HL-60 (cell line): ENCODE data around the gene GCNA.

Experiments
- DNase-seq, 2 experiments: peaks; one replicate each; pipeline ENCODE4 v3.0.0-alpha.2; 2010 to 2020; ENCODE audit warnings: low read depth in 1 of 2, low spot score in 1 of 2
- H3K27ac ChIP-seq: fragments of 250-450 bp; sonication (Bioruptor Pico); replicated peaks from 2 replicates; pipeline ENCODE4 v1.5.1; 2020; ENCODE audit warnings: mild to moderate bottlenecking, moderate library complexity
- H3K27me3 ChIP-seq: fragments of 250-450 bp; sonication (Bioruptor Pico); 2 replicates; pipeline ENCODE4 v1.5.1; 2021; ENCODE audit warnings: mild to moderate bottlenecking, moderate library complexity; ENCODE audit not compliant: insufficient read depth, poor library complexity, severe bottlenecking
- H3K4me3 ChIP-seq: replicated peaks from 2 replicates; pipeline ENCODE4 v1.5.1; 2011; ENCODE audit warnings: mild to moderate bottlenecking, control low read depth, low read length; ENCODE audit not compliant: insufficient read depth
- GABPA ChIP-seq: IDR thresholded peaks from 2 replicates; pipeline ENCODE4 v1.6.1; 2012; ENCODE audit warnings: low read depth
- POLR2AphosphoS5 ChIP-seq: IDR thresholded peaks from 2 replicates; pipeline ENCODE4 v1.6.1; 2012; ENCODE audit warnings: low read depth
- SPI1 ChIP-seq: IDR thresholded peaks from 2 replicates; pipeline ENCODE4 v1.6.1; 2012; ENCODE audit warnings: low read depth, mild to moderate bottlenecking, borderline replicate concordance
- long read RNA-seq: library from polyadenylated mRNA; unstranded; transcript quantifications from one replicate; pipeline ENCODE4 v2.0.0, GENCODE V29; 2020
- TF ChIP-seq, protein P1 (sequence below): IDR thresholded peaks from one replicate; pipeline ENCODE4 v1.5.1; 2011; ENCODE audit warnings: low read length, control low read depth, inconsistent platforms; ENCODE audit not compliant: insufficient read depth
- TF ChIP-seq, protein P2 (sequence below): IDR thresholded peaks from 2 replicates; pipeline ENCODE4 v1.6.1; 2012; ENCODE audit warnings: low read depth; ENCODE audit not compliant: insufficient replicate concordance

Gene GCNA, protein sequence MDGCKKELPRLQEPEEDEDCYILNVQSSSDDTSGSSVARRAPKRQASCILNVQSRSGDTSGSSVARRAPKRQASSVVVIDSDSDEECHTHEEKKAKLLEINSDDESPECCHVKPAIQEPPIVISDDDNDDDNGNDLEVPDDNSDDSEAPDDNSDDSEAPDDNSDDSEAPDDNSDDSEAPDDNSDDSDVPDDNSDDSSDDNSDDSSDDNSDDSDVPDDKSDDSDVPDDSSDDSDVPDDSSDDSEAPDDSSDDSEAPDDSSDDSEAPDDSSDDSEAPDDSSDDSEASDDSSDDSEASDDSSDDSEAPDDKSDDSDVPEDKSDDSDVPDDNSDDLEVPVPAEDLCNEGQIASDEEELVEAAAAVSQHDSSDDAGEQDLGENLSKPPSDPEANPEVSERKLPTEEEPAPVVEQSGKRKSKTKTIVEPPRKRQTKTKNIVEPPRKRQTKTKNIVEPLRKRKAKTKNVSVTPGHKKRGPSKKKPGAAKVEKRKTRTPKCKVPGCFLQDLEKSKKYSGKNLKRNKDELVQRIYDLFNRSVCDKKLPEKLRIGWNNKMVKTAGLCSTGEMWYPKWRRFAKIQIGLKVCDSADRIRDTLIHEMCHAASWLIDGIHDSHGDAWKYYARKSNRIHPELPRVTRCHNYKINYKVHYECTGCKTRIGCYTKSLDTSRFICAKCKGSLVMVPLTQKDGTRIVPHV
- long read RNA-seq, partial matches to known transcripts = 0 of 1 reads
- long read RNA-seq, other reads (novel, unspliced or antisense) = 1 of 1 reads

DNA sequence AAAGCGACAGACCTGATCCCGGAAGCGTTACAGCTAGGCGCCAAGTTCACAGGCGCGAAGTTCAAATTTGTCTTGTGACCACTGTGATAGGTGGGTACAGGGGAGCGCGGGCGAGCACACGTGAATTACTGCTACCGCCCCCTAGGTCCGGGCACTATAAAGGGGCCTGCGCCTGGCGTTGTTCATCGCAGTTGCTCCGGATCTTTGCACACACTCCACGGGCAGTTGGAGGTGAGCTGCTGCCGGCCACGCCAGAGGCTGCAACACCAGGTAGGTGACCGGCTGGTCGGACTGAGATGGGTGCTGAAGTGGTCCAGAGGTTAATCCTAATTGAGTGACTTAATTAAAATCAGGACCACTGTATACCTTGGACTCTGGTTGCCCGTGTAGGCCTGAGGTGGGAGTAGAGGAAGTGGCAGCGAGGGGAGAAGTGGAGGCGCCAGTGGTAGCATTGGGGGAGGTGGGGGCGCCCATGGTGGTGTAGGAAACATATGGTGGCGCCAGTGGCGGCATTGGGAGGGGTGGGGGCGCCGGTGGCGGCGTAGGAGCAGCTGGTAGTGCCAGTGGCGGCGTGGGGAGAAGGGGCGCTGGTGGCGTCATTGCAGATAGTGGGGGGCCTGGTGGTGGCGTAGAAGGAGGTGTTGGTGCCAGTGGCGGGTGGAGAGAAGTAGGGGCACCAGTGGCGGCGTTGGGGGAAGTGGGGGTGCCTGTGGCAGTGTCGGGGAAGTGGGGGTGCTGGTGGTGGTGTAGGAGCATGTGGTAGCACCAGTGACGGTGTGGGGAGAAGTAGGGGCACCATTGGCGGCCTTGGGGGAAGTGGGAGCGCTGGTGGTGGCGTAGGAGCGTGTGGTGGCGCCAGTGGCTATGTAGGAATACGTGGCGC is at the start of gene GCNA:
TSS of gene GCNA (plus strand) at position 185 of the 883 bp plus-strand sequence. CDS start 2,385 bp downstream, outside the sequence.
- TF ChIP-seq, protein P1, sequence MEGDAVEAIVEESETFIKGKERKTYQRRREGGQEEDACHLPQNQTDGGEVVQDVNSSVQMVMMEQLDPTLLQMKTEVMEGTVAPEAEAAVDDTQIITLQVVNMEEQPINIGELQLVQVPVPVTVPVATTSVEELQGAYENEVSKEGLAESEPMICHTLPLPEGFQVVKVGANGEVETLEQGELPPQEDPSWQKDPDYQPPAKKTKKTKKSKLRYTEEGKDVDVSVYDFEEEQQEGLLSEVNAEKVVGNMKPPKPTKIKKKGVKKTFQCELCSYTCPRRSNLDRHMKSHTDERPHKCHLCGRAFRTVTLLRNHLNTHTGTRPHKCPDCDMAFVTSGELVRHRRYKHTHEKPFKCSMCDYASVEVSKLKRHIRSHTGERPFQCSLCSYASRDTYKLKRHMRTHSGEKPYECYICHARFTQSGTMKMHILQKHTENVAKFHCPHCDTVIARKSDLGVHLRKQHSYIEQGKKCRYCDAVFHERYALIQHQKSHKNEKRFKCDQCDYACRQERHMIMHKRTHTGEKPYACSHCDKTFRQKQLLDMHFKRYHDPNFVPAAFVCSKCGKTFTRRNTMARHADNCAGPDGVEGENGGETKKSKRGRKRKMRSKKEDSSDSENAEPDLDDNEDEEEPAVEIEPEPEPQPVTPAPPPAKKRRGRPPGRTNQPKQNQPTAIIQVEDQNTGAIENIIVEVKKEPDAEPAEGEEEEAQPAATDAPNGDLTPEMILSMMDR = no peak
- no peak for TF ChIP-seq POLR2AphosphoS5
- TF ChIP-seq SPI1 = no peak
- TF ChIP-seq, protein P2, sequence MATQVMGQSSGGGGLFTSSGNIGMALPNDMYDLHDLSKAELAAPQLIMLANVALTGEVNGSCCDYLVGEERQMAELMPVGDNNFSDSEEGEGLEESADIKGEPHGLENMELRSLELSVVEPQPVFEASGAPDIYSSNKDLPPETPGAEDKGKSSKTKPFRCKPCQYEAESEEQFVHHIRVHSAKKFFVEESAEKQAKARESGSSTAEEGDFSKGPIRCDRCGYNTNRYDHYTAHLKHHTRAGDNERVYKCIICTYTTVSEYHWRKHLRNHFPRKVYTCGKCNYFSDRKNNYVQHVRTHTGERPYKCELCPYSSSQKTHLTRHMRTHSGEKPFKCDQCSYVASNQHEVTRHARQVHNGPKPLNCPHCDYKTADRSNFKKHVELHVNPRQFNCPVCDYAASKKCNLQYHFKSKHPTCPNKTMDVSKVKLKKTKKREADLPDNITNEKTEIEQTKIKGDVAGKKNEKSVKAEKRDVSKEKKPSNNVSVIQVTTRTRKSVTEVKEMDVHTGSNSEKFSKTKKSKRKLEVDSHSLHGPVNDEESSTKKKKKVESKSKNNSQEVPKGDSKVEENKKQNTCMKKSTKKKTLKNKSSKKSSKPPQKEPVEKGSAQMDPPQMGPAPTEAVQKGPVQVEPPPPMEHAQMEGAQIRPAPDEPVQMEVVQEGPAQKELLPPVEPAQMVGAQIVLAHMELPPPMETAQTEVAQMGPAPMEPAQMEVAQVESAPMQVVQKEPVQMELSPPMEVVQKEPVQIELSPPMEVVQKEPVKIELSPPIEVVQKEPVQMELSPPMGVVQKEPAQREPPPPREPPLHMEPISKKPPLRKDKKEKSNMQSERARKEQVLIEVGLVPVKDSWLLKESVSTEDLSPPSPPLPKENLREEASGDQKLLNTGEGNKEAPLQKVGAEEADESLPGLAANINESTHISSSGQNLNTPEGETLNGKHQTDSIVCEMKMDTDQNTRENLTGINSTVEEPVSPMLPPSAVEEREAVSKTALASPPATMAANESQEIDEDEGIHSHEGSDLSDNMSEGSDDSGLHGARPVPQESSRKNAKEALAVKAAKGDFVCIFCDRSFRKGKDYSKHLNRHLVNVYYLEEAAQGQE = no peak
- TF ChIP-seq GABPA = no peak
- DNase-seq = no peak

DNA sequence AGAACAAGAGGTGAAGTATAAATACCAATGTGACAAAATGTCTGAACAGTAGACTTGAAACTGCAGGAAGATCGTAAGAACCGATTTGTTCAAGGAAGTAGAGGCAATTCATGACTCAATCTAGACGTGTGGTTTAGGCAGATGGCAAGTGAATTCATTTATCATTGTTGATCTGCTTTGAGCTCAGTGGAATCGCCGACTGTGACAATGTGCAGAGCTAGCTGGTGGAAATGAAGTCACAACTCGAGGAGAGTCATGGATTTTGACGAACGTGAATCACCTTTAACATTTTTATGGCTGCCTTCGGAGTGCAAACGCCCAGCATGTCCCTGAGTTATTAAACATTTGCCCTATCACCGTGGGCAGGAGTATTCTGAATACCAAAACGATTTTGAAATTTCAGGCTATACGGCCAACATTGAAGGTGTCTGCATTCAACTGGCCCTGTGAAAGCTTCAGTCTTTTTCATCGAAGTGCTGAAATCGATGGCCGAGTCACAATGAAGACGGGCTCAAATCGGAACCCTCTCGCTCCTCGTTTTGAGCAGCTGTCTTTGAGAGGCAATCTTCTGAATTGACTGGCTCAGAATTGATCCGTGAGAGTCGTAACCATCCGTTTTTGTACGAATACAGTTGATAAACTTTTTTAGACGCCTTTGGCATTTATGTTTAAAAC is 46.0 kb upstream of the GCNA start:
- peak overlapping the region; percentile 94 for H3K27ac ChIP-seq
- H3K4me3 ChIP-seq = peak overlapping the region; percentile 29
- H3K27me3 ChIP-seq = no peaks in the 10 kb centered on the region
- TF ChIP-seq, protein P2 = no peak
- TF ChIP-seq POLR2AphosphoS5 (no peak), SPI1 (no peak), GABPA (no peak)
- TF ChIP-seq, protein P1 = no peak
- DNase-seq = peak in 1 of 2 experiments; percentile 30

More for the DNA sequence above, at the start of gene GCNA:
- Histone ChIP-seq H3K27ac (no peak within 1 kb of the TSS), H3K4me3 (no peak within 1 kb of the TSS), H3K27me3 (no peaks in the 10 kb centered on the region)

DNA sequence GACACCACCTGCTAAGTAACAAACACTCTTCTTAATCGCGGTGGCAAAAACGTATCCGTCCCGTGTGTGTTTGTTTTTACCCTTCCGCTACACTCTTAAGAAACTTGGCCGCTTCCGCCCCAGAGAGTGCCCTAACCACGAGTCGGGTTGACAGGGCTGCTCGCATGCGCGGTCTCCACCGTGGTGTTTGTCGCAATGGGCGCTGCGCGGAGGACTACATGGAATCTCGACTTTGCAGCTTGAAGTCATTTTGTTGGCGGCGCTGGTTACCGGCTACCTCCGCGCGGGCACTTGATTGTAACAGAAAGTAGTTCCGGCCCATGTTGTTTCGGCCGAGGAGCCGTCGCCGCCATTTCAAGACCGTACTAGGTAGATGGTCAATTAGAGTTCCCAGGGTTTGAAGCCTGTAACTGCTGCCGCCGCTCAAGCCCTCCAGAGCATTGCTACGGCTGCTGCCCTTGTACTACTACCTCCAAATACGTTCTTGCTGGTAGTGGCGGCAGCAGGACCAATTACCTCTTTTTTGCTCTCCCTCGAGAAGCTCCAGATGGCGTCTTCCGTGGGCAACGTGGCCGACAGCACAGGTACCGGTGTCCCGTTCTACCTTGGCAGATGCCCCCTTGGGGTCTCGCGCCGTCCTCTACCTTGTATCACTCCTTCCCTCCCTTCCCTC is 45.3 kb upstream of the GCNA start, which contains the start of gene OGT:
TSS of gene OGT (plus strand) at position 352 of the 673 bp plus-strand sequence. CDS start at position 548, 196 bp downstream.
- Histone ChIP-seq H3K27me3 (no peaks in the 10 kb centered on the region), H3K27ac (peak within 1 kb of the TSS; percentile 94), H3K4me3 (peak within 1 kb of the TSS; percentile 59)
- TF ChIP-seq SPI1 = no peak
- TF ChIP-seq, protein P2 = no peak
- TF ChIP-seq POLR2AphosphoS5 = peak; percentile 77
- TF ChIP-seq, protein P1 = no peak
- TF ChIP-seq GABPA = peak; percentile 74
- DNase-seq = peak; percentile 96 to 97
